GM12892 (cell line): ENCODE measurements around the gene ACER3.

Experiments used
- POLR2A ChIP-seq: IDR thresholded peaks from 2 replicates; pipeline ENCODE4 v1.6.1; 2011; ENCODE audit warnings: low read depth, low read length, control low read depth
- TAF1 ChIP-seq: IDR thresholded peaks from 2 replicates; pipeline ENCODE4 v1.6.1; 2011; ENCODE audit warnings: low read depth, mild to moderate bottlenecking, control low read depth, low read length, borderline replicate concordance

DNA sequence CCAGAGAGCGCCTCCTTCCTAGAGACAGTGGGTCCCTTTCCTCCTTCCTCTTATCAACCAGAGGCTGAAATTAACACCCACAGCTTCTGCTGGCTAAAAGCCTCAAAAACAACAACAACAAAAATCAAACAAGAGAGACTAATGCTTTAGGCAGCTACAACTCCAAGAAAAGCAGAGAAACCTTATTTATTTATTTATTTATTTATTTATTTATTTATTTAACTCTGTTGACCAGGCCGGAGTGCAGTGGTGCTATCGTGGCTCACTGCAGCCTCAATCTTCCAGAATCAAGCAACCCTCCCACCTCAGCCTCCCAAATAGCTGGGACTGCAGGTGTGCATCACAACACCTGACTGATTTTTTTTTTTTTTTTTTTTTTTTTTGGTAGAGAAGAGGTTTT is 170.9 kb downstream of the ACER3 start:
- TF ChIP-seq POLR2A (no peak), TAF1 (no peak)
